Activated CD4-positive, alpha-beta T cell treated with anti-CD3 and anti-CD28 coated beads for 1 hour (primary cell): ENCODE results near the gene YBEY.

Source experiments
- DNase-seq: peaks from one replicate; pipeline ENCODE4 v3.0.0-alpha.2; 2020

Gene YBEY

DNA sequence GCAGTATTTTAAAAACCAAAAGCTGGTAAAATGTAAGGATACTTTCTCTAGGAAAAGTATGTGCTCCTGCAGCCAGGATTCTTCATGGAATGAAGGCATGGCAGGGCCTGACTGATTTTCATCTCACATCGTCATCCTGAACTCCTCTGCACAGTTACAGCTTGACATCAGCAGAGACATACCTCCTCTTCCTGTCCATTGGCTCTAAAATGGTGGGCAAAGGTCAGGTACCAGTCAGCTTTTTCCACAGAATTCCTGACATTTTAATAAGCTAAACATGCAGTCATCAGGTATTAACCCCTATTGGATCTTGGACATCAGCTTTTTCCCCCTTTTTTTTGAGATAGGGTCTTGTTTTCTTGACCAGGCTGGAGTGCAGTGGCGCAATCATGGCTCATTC, 43.7 kb downstream of the YBEY start:
- no peak for DNase-seq

DNA sequence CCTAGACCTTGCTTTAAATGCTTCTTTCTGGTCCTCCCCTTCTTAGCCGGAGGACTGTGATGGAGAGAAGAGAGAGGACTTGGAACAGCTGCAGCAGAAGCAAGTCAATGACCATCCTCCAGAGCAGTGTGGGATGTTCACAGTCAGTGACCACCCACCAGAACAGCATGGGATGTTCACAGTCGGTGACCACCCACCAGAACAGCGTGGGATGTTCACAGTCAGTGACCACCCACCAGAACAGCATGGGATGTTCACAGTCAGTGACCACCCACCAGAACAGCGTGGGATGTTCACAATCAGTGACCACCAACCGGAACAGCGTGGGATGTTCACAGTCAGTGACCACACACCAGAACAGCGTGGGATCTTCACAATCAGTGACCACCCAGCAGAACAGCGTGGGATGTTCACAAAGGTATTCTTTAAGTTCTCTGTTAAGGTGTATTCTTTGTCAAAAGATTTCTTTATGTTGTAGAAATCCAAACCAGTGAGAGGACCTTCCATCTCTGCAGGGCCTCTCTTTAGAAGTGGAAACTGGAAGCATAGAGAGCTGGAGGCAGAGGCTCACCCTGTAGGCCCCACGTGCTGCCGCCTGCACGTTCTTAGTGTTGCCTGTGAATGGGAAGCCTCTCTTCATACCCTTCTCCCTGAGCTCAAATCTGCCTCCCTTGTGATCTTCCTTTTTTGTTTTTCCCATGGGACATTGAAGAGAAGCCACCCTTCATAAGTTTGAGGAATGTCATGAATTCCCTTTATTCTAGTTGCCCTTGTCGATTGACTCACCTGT, 48.4 kb downstream of the YBEY start:
- DNase-seq, result no peak

DNA sequence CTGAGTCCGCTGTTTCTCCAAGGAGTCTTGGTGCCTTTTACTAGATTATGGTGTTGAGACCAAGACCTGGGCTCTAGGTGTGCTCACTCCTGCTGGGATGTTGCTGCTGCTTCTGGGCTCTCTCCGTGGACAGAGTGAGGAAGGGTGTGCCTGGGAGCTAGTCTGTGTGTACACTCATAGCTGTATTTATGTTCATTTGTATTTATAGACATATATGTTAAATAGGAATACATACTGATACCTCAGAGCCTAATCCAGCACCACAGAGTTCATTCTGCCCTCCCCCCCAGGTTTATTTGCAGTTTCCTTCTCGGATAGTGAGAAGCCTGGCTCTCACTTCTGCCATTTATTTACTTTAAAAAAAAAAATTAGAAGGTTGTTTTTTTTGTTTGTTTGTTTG, 50.5 kb downstream of the YBEY start:
- DNase-seq, result no peak

DNA sequence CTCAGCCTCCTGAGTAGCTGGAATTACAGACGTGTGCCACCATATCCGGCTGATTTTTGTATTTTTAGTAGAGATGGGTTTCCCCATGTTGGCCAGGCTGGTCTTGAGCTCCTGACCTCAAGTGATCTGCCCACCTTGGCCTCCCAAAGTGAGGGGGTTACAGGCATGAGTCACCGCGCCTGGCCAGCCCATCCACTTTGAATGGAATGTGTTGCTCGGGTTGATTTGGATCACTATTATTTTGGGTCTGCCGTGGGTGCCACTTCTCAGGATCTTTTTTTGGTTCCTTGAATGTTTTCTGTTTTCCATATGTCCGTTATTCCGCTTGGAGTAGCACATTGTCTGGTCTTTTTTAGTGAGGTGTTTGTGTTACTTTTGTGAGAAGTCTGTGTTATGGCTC, 54.9 kb downstream of the YBEY start:
- DNase-seq, result no peak

DNA sequence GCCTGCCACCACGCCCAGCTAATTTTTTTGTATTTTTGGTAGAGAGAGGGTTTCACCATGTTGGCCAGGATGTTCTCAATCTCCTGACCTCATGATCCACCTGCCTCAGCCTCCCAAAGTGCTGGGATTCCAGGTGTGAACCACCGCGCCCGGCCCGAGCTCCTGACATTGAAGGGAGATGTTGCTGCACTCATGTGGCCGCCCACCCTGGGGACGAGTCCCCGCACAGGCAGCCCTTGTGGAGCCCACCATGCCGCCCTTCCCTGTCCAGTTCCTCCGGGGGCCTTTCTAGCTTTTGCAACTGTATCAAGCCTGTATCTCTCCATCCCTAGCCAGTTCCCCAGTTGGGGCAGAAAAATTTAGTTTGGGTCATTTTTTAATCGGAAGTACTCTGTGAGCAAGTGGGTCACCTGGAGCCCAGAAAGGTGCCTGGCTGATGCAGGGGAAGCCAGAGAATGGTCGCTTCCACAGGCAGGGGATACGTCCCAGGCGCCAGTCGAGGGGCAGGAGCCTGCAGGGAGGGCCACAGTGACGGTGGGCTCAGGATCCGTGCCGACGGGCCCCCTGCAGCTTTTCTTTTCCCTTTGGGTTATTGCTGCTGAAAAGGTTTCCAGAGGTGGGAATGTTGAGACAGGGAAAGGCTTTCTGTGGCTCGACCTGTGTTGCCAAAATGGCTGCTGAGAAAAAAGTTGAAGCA, 58.2 kb downstream of the YBEY start:
- DNase-seq, result no peak

DNA sequence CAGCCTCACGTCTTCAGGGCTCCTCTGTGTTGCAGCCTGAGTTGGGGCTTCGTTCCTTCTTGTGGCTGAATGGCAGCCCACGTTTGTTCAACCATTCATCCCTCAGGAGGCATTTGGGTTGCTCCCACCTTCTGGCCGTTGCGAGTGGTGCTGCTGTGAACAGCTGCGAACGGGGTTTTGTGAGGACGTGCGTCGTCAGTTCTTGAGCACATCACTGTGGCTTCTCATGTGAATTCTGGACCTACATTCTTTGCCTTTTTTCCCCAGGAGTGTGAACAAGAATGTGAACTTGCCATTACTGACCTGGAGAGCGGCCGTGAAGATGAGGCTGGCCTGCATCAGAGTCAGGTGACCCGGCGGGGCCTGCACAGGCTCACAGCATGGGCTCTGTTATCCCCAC, 59.7 kb downstream of the YBEY start:
- DNase-seq, result no peak

DNA sequence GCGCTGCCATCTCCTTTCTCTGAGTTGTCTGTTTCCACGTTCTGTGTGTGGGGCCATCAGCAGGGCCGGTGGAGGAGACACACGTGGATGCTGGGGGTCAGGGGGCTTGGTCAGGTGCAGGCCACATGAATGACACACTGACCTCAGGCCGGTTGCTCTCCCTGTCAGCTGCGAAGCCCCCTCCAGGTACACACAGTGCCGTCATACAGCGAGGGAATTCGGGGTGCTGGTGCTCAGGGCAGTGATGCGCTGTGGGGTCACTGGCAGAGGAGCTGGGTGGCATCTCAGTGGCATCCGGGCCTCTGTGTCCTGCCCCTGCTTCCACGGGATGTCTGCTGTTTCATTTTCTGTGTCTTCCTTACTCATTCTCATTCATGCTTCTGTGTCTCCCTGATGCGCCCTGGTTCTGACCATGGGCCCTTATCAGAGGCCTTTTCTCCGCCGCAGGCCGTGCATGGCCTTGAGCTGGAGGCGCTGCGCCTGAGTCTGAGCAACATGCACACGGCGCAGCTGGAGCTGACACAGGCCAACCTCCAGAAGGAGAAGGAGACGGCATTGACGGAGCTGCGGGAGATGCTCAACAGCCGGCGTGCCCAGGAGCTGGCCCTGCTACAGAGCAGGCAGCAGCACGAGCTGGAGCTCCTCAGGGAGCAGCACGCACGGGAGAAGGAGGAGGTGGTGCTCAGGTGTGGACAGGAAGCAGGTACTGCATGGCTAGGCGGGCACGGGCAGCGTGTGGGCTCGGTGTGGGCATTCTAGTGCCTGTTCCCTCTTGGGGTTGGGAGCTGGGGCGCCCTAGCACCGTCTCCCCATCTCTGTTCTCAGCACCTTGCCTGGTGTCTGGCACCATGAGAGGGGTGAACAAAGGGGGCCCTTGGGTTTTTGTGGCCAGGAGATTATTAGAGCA, 60.4 kb downstream of the YBEY start:
- no peak for DNase-seq

DNA sequence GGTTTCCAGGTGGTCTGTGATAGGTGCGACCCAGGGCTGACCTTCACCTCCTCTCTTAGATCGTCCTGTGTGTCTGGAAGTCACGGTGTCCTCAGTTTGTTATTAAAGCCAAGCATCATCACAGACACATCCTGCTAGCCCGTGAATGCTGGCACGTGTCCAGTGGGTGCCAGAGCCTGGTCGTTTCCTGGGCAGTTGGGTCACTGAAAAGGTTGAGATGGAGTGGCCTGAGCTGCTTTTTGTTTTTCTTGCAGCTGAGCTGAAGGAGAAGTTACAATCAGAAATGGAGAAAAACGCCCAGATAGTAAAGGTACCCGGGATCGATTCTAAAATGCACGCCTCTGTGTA, 61.0 kb downstream of the YBEY start:
- DNase-seq, result no peak
